Duodenal mucosa (tissue), 2 donors: ENCODE data around the gene PRIMPOL.

Experiments used
- H3K27ac ChIP-seq: one replicate; pipeline ENCODE4 v1.7.0; 2013; ENCODE audit warnings: low read depth, low read length
- H3K27me3 ChIP-seq, 2 donors: one replicate each; pipeline ENCODE4 v1.7.0; 2013; ENCODE audit warnings: low read length in 2 of 2, control low read depth in 1 of 2; ENCODE audit not compliant: insufficient read depth in 2 of 2, control insufficient read depth in 1 of 2
- H3K36me3 ChIP-seq, 2 donors: one replicate each; pipeline ENCODE4 v1.7.0; 2013; ENCODE audit warnings: low read length in 2 of 2, control low read depth in 1 of 2; ENCODE audit not compliant: insufficient read depth in 2 of 2, control insufficient read depth in 1 of 2
- H3K4me1 ChIP-seq, 2 donors: one replicate each; pipeline ENCODE4 v1.7.0; 2013; ENCODE audit warnings: low read length in 2 of 2, control low read depth in 1 of 2; ENCODE audit not compliant: insufficient read depth in 2 of 2, control insufficient read depth in 1 of 2
- H3K4me3 ChIP-seq, 2 donors: one replicate each; pipeline ENCODE4 v1.7.0; 2013; ENCODE audit warnings: low read length in 2 of 2, low read depth in 1 of 2
- H3K9ac ChIP-seq, 2 donors: one replicate each; pipeline ENCODE4 v1.7.0; 2013; ENCODE audit warnings: low read length in 2 of 2, low read depth in 1 of 2
- H3K9me3 ChIP-seq, 2 donors: one replicate each; pipeline ENCODE4 v1.7.0; 2013; ENCODE audit warnings: low read length in 2 of 2, control low read depth in 1 of 2; ENCODE audit not compliant: control insufficient read depth in 1 of 2

The PRIMPOL gene

DNA sequence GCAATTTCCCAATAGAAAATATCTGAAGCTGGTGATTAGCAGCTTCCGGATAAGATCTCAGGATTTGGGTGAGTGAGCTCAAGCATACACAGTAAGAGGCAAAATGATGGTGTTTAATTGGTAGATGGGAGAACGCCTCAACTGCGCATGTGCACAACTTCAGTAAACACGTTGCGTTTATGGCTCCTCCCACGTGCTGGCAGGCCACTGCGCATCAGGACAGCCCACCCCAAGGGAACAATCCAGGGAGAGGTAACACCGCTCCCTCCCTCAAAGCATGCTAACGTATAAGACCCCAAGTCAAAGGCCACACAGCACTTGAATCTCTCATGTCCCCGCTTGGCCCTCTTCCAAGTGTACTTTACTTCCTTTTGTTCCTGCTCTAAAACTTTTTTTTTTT lies 94.7 kb downstream of the PRIMPOL start:
- H3K27me3 ChIP-seq, result no peaks in the 10 kb centered on the region
- no peak overlapping the region for H3K9ac ChIP-seq
- peaks cover 0 to 2% of the 10 kb centered on the region in 2 donors for H3K9me3 ChIP-seq
- H3K4me1 ChIP-seq, result peaks cover 30 to 33% of the 10 kb centered on the region in 2 donors
- no peaks in the 10 kb centered on the region for H3K36me3 ChIP-seq
- H3K27ac ChIP-seq, result no peak overlapping the region
- no peak overlapping the region for H3K4me3 ChIP-seq
